Measurements from ENCODE around the gene MINK1.

Gene MINK1

GRCh38 chr17:4879601-4880000 is 46.5 kb downstream of the MINK1 start:
- no peak for DNase-seq

- no peak for DNase-seq
Observed at GRCh38 chr17:4880857-4881256, 47.7 kb downstream of the MINK1 start.

DNA sequence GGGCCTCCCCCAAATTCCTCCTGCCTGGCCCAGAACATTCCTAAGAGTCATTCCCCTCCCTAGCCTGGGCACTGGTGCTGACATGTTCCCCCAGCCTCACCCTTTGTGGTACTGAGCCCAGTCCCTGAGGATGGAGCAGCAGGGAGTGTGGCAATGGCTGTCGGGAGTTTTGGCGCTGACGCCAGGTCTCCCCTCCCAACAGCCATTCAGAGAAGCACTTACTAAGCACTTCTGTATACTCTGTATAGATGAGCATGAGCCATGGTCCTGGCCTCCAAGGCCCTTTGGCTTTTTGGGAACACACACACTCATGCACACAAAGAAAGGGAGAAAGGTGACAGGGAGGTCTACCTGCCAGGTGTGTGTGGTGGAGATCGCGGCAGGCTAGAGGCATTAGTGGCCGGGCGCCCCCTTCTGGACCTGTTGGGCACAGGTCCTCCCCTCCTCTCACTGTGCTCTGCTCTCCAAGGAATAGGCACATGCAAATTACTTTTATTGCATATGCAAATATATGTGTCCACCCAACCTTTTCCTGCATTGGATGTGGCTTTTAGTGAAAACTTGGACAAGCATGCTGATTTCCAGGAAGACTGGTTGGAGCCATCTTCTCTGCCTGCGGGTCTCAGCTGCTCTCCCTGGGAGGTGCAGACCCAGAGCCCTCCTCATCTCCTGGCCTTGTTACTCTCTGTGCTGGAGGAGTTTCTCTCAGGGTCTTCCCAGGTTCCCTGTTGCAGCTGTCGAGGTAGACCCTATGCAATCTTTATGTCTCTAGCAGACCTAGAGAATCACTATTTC is 48.8 kb downstream of the MINK1 start:
- peak; percentile 81 for DNase-seq

DNA sequence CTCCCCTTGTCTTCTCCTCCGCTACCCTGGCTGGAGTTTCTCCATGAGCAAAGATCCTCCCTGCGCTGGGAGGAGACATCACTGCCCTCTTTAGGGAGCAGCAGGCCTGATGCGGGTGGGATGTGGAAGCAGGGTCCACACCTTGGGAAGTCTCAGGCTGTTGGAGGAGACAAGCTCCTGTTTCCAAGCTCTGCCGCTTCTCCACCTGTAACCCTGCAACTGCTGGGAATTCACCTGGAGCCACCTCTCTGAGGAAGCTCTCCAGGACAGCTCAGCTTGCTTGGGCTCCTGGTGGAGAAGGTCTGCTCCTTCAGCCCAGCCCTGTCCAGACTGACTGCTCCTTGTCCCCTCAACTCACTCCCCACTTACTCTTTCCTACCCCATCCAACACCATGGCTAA is 51.3 kb downstream of the MINK1 start:
- DNase-seq, result no peak

DNA sequence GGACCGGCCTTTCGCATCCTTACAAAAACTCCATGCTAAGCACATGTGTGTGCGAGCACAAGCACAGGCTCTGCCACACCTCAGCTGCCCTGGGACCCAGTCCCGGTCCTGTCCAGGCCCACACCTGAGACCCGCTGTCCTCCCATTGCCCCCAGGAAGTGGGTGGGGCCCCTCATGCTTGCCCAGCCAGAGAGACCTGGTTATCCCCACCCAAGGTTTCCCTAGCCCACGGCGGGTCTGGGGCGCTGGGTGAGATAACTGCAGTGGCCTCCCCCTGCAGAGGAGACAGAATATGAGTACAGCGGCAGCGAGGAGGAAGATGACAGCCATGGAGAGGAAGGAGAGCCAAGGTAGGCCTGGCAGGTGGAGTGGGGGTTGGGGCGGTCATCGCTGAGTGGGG is 53.7 kb downstream of the MINK1 start:
- DNase-seq, result no peak

DNA sequence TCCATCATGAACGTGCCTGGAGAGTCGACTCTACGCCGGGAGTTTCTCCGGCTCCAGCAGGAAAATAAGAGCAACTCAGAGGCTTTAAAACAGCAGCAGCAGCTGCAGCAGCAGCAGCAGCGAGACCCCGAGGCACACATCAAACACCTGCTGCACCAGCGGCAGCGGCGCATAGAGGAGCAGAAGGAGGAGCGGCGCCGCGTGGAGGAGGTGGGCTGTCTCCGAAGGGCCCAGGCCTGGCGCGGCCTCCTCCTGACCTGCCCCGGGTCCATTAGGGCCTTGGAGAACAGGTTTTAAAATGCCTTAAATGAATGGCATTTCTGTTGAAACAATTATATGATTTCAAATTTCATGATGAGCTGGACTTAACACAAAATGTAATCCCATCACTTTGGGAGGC is 54.4 kb downstream of the MINK1 start:
- no peak for DNase-seq

- DNase-seq, result no peak
Observed at GRCh38 chr17:4891411-4892410, 58.6 kb downstream of the MINK1 start.

DNA sequence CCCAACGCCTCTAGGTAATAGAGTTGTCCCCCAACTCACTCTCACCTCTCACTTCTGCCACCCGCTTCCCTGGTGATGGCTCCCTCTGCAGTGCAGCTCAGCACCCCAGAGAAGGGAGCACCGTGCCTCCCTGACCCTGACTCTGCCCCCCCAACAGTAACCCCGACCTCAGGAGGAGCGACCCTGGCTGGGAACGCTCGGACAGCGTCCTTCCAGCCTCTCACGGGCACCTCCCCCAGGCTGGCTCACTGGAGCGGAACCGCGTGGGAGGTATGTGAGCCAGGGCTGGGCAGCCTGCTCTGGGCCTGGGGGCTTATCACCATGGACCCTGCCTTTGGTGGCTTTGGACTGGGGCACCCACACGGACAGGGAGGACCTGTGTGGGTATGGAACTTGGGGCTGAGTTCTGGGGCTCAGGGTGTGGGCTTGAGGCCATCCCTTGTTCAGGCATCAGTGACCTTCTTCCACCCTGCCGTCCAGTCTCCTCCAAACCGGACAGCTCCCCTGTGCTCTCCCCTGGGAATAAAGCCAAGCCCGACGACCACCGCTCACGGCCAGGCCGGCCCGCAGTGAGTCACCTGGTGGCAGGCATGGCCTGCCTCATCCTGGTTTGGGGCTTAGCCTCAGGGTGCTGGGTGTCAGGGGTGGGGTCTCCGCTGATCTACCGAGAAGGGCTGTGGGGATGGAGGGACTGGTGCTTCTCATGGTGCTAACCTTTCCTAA is 59.5 kb downstream of the MINK1 start:
- no peak for DNase-seq

- DNase-seq, result no peak
Observed at GRCh38 chr17:4893272-4893671, 60.1 kb downstream of the MINK1 start.

DNA sequence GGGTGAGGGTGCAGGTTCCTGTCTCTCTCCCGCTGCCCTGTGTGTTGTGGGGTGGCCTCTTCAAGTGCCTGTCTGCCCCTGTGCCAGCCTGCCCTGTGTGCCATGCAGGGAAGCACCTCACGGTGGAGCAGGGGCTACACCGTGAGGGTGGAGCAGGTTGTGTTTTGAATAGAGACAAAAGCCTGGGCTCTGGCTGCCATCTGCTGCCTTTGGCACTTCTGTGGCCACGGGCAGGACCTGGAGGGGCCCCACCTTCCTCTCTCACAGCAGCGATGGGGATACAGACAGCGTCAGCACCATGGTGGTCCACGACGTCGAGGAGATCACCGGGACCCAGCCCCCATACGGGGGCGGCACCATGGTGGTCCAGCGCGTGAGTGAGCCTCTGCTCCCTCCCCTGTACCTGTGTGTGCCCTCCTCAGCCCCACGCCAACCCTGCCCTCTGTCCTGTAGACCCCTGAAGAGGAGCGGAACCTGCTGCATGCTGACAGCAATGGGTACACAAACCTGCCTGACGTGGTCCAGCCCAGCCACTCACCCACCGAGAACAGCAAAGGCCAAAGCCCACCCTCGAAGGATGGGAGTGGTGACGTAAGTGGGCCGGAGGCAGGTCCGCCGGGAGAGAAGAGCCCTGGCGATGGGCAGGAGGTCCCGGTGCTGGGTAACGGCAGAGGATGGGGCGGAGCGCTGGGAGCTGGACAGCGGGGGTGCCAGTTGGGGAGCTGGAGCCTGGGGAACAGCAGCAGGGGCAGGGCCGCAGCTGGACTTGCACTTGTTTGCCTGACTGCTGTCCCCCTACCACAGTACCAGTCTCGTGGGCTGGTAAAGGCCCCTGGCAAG is 60.8 kb downstream of the MINK1 start:
- DNase-seq, result no peak

DNA sequence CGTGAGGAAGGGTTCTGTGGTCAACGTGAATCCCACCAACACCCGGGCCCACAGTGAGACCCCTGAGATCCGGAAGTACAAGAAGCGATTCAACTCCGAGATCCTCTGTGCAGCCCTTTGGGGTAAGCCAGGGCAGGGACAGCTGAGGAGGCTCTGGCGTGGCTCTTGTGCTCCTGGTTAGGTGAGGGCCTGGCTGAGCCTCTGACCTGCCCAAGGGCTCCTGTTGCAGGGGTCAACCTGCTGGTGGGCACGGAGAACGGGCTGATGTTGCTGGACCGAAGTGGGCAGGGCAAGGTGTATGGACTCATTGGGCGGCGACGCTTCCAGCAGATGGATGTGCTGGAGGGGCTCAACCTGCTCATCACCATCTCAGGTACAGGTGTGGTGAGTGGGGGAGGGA is 62.0 kb downstream of the MINK1 start:
- DNase-seq, result no peak

- no peak for DNase-seq
Observed at GRCh38 chr17:4895657-4896331, 62.7 kb downstream of the MINK1 start.

- no peak for DNase-seq
Observed at GRCh38 chr17:4896332-4897197, 63.4 kb downstream of the MINK1 start.

DNA sequence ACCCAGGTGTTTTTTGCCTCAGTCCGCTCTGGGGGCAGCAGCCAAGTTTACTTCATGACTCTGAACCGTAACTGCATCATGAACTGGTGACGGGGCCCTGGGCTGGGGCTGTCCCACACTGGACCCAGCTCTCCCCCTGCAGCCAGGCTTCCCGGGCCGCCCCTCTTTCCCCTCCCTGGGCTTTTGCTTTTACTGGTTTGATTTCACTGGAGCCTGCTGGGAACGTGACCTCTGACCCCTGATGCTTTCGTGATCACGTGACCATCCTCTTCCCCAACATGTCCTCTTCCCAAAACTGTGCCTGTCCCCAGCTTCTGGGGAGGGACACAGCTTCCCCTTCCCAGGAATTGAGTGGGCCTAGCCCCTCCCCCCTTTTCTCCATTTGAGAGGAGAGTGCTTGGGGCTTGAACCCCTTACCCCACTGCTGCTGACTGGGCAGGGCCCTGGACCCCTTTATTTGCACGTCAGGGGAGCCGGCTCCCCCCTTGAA is 64.1 kb downstream of the MINK1 start:
- DNase-seq, result no peak

GRCh38 chr17:4897785-4898184 is 64.6 kb downstream of the MINK1 start:
- no peak for DNase-seq

DNA sequence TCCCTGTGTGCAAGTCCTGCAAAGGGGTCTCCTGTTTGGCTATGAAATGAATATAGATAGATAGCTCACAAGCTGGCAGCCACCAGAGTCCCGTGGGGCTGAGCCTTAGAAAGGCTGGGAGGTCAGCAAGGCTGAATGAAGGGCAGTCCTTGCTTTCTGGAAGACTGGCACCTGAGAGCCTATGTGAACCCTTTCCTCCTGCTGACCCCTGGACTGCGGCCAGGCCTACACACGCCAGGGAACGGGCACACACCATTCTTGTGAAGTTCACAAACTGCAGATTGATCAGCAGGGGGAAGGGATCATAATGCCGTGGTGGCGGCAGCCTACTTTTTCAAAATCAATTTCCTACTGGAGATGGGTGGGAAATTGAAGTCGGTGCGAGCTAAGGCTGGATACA is 65.2 kb downstream of the MINK1 start:
- no peak for DNase-seq

DNA sequence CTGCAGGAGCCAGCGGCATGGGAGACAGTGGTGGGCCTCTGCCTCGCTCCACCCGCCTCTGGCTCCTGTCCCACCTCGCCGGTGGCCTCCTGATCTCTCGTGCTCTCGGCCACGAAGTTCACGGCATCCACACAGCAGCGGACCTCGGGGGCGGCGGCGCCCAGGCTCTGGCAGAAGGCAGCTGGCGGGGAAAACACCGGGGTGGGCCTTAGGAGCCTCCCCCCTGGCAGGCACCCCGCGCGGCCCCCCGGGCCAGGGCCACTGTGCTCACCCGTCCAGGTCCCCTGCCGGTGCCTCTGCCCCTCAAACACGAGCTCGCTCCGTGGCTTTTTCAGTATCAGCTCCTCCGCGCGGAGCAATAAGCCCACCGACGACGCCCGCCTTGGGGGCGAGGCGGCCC is 65.8 kb downstream of the MINK1 start:
- no peak for DNase-seq

GRCh38 chr17:4899341-4900230 is 66.4 kb downstream of the MINK1 start, which contains the start of gene C17orf107:
Gene C17orf107, plus strand, starts transcription at chr17:4899536. Its CDS starts 227 bp downstream, at chr17:4899763.
- peak; percentile 92 for DNase-seq
